SK-N-DZ (cell line): ENCODE measurements around the gene HS6ST3.
"Not testable (repeated sequence)": the region's sequence is repeated elsewhere in the genome, so short reads cannot be mapped to it uniquely, and the experiment has no call there.

ENCODE experiments used
- DNase-seq: peaks from one replicate; pipeline ENCODE4 v3.0.0-alpha.2; 2015; ENCODE audit warnings: low spot score

Gene HS6ST3

DNA sequence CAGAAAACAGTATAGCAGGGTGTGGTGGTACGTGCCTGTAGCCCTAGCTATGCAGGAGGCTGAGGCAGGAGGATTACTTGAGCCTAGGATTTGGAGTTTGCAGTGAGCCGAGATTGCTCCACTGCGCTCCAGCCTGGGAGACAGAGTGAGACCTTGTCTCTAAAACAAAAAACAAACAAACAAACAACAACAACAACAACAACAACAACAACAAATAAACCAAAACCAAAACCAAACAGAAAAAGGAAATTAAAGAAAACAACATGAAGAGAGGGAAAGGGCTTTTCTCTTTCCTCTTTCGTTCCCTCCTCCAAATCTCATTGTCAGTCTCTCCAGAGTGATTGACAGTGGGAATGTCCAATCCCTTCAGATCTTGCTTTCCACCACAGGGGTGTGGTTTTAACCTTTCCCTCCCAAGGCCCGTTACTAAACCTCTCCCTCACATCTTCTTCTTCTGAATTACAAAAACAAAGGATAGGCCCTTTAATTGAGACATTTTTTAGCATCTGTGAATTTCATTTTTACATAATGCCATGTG, 341.2 kb downstream of the HS6ST3 start:
- no peak for DNase-seq

DNA sequence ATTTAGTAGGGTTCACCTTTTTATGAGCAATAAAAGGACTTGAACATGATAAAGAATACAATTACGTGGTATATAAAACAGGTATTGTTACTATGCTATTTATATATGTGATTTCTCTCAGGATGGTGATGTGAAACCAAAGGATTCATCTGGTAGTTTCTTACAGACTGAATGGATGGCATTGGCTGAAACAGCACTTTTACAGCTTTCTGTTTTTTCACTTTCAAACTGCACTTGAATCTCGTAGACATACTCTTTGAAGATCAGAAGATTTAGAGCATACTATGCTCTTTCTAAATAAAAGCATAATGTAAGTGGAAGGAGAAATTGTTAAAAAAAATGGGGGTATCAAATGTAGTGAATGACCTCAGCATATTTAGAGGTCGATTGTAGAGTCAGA, 354.8 kb downstream of the HS6ST3 start:
- no peak for DNase-seq

DNA sequence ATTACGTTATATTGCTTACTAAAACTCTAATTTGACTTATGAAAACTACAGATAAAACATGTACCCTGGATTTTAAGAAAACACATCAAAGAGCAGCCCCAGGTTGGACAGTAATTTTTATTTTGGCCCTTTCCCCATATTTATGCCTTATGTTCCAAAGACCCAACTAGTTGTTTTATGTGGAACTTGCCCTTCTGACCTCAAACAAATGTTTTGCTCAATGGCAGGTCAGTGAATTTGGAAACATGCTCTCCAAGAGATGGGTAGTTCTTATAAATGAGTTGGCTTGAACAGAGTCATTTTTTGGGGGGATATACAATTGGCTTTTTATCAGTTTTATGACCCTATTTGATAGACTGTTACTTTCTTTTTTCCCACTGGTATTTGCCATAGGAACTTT, 360.0 kb downstream of the HS6ST3 start:
- DNase-seq, result no peak

DNA sequence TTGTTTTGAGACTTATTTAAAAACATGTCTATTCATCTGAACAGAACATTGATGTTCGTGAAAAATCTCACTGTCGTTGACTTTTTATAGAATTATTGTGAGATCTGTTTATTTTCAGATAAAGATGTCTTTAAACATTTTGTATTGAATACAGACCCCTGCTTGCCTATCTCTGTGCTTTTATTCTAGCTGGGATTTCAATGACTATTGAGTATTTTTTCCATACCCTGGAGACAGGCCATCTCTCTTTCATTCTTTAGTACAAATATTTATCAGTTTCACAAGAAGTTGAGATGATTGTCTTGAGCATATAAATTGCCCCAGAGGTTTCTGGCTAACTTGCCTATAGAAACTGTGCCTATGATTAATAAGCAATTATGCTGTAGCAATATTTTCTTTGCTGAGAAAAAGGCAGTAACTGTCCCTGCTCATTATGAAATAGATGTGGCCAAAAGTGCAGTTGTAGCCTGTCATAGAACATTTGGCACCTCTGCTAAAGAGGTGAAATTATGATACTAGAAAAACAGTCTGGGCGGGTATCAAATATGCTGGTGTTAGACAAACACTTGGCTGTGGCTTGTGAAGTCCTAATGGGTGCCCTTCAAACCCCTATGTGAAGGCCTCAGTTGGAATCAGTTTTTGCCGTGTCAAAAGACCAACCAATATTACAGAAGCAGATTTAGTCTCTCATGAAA, 360.6 kb downstream of the HS6ST3 start:
- DNase-seq, result no peak

DNA sequence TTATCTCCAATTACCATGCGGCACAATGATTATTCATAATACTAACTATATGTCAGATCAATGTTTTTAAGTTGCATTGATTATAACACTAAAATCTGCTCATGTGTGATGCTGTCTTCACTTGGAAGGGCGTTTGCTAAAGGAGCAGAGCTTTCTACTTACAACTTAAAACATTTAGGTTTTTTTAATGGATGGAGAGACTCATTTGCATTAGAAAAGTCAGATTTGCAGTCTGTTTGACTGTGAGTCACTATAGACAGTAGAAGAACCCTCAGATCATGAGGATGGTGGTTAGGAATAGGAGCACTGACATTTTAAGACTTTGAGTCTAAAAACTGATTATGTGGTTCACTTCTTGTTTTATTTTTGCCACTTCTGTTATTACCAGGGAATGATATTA, 364.6 kb downstream of the HS6ST3 start:
- no peak for DNase-seq

DNA sequence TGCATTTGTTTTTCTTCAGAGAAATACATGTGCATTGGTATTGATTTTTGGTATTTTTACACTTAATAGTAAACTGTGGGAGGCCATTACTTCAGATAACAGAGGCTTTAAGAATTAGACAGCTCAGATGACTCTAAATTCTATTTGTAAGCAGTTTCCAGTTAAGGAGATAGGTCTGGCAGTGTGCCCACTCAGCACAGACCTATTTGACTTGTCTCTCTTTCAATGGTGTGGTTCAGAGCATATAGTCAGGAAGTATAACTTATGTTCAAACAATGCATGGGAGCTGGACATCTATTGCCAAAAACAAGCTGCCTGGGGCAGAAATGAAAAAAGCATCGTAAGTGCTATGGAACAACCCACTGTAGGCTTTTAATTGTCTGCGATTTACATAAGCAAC, 370.7 kb downstream of the HS6ST3 start:
- no peak for DNase-seq

DNA sequence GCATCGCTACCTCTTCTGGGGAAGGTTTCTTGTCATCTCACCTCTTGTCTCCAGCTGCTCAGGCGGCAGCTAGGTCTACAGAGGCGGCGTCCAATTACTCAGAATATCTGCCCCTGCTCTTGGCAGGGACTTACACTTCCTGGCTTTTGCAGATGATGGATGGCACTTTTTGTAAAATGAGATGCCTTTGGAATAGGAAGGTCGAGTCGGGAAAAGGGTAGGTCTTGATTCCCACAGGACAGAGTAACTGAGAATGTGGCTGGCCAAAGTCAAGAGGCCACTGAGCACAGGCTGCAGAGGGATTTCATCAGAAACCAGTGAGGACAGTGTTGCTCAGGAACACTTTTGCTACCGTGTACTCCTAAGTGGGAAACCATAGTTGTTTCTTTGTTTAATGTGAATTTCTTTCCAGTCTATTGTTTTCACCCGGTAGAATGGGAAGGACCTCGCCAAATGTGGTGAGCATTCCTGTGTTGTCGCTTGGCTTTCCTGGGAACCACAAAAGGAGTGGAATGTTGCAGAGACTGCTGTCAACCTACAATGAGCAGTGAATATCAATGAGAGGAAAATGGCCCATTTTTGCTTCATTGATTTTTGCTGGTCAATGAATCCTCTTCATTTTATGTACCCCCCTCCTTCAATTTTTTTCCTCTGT, 383.7 kb downstream of the HS6ST3 start:
- DNase-seq, result no peak

DNA sequence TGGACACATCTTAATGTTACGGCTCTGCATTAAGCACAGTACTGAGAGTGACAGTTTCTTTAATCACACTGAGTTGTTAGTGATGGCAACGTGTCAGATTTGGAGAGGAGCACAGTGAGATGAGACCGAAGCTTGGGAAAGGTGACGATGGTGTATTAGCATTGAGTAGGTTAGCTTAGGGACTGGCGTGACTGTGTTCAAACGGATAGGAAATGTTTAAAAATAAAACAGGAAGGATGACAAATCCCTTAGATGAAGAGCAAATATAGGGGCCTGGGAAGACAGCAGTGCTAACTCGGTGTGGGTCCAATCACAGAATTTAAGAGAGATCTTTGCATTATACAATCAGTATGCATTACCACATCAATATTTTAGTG, 384.3 kb downstream of the HS6ST3 start:
- no peak for DNase-seq

DNA sequence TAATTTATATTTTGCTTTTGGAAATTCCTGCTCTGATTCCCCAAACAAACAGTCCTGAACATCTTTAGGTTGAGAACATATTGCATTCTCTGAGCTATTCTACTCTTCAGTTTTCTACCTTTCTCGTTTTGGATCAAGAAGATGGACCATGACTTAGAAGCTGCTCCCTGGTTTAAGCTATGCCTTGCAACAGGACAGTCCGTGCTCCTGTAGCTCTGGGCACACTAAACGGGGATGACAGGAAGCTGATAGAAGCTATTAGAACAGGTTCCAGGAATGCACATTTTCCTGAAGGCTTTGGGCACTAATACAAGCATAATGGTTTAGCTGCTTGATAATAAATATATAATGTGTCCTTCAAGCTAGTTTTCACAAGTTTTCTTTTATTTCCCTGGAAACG, 385.2 kb downstream of the HS6ST3 start:
- no peak for DNase-seq

DNA sequence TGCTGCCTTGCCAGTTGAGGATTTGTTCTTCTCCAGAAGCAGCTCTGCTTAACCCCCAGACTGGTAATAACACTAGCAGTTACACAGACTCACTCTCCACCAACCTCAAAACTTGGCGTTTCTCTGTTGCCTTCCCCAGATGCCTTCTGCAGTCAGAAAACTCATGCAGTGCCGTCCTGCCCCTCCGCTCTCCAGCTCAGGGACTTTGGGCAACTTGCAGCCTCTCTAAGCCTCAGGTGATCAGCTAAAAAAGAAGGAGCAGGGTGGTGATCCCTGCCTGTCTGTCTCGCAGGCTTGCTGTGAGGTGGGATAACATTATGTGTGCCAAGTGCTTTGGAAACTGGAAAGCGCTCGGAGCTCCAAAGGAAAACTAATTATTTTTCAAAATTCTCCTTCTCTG, 391.6 kb downstream of the HS6ST3 start:
- DNase-seq, result no peak

DNA sequence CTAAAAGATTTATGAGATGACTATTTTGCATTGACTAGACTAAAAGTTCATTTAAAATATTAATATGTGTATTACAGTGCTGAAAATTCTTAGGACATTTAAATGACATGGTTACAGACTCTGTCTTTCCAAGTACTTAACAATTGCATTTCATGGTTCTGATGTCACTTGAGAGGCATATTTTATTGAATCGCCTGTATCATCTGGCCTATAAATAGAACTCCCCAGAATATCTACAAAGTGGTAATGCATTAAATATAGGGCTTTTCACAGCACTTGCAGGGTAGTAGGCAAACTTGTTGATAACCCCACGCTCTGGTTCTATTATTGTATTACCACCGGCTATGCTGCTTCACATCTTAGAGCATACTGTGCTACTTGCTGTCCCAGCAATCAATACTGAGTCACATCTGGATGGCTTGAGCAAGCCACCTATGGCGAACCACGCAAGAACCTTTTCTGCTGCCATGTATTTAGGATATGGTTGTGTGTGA, 400.6 kb downstream of the HS6ST3 start:
- no peak for DNase-seq

DNA sequence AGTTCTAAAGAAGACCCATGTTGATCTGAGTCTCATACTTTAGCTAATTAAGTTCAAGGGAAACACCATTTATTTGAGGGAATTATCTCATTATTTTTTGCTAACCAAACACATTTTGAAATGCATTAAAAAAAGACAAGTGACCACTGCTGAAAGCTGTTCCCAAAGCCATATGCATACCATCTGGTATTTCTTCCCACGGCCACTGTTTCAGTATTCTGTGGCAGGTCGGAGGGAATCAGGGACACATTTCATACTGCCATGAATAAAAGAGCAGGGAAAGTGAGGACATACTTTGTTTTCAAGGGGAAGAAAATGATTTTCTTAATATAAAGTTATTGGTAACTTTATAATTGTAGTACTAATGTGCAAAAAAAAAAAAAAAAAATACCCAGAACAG, 401.2 kb downstream of the HS6ST3 start:
- DNase-seq, result no peak

DNA sequence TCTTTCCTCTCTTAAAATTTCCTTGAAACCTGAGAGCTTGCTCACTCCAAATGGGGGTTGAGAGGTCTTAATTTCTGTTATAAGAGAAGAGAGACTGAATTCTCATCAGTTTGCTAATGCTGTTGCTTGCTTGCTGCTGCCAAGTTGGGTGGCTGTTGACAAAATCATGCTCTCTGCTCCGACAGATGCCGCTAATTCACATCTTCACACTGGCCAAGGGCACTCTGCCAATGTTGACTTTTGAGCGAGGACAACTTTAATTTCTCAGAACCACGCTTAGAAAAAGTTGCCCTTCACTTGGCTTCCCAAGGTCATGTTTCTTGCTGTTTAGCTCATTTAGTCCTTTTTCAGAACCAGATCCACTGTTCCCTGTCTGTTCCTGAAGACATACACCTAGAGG, 402.9 kb downstream of the HS6ST3 start:
- no peak for DNase-seq

DNA sequence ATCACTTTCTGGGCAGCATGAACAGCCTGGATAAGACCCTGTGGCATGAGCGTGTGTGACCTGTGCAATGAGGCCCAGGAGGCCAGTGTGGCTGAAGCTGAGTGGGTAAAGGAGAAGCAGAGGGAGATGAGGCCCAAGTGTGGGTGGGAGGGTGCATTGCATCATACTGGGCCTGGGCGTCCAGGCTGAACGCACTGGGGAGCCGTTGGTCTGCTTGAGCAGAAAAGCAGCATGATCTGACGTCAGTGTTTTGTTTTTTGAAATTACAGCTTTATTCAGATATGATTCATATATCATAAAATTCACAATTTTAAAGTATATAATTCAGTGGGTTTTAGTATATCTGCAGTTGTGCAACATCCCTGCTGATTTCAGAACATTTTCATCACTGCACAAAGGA, 409.7 kb downstream of the HS6ST3 start:
- no peak for DNase-seq

DNA sequence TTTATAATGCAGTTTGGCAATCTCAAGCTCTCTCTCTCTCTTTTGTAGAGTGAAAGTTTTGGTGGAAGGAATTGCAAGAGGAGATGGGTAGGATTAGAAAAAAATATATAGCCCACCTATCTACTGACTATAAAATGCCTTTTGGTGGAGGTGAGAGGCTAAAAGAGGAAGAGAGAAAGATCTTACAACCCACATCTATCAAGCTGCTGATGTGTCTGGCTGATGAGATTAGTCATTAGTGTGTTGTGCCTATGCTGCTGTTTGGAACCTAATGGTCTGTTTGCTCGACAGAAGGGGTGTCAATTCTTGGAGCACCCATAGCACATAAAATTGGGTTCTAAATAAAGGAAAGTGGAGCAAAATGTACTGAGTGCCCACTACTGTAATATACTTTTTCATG, 411.0 kb downstream of the HS6ST3 start:
- DNase-seq, result no peak

DNA sequence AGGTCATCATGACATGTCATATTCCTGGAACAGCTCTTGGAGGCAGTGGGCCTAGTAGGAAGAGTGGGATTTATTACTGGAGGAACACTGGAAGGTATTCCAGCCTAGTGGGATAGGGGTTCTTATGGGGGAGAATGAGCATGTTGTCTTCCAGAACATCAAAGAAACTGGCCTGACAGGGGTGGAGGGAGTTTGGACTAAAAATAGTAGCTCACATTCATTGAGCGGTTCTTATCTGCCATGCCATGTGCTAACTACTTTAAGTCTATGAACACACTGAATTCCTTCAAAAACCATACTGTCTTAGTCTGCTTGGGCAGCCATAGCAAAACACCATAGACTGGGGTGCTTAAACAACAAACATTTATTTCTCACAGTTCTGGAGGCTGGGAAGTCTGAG, 413.6 kb downstream of the HS6ST3 start:
- no peak for DNase-seq

DNA sequence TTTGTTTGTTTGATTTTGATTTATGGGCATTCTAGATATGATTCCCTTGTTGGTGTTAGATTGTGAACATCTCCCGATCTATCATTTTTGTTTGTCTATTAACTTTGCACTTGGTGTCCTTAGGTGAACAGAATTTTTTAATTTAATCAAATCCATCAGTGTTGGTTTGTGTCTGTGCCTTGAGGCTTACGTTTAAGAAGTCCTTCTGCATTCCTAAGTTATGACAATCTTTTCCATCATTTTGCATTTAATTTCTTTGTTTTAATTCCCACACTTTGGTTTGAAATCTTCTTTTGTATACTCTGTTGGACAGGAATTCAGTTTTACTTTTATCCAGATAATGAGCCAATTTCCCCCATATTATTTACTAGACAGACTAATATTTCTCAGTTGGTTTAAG, 421.7 kb downstream of the HS6ST3 start:
- no peak for DNase-seq

DNA sequence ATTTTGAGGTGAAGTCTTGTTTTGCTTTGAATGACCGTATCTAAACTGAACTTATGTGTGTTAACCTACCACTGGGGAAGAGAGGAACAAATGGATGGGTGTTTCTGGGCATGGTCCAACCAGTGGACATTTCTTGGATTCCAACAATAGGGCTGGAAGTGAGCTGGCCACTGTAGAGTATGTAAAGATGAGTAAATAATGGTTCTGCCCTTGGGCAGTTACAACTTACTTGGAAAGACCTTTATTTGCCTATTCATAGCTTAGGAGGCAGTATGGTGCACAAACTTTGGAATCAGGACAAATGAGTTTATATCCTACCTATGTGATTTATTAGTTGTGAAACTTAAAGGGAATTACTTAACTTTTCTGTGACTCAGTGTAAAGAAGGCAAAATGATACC, 429.5 kb downstream of the HS6ST3 start:
- DNase-seq, result no peak

DNA sequence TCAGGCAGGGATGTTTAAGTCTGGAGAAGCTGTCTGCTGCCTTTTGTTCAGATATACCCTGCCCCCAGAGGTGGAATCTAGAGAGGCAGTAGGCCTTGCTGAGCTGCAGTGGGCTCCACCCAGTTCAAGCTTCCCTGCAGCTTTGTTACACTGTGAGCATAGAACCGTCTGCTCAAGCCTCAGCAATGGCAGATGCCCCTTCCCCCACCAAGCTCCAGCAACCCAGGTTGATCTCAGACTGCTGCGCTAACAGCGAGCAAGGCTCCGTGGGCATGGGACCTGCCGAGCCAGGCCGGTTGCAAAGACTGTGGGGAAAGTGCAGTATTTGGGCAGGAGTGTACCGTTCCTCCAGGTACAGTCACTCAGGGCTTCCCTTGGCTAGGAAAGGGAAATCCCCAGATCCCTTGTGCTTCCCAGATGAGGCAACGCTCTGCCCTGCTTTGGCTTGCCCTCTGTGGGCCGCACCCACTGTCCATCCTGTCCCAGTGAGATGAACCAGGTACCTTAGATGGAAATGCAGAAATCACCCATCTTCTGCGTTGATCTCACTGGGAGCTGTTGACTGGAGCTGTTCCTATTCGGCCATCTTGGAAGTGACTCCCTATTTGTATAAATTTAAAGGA, 434.6 kb downstream of the HS6ST3 start:
- DNase-seq, result not testable (repeated sequence)

DNA sequence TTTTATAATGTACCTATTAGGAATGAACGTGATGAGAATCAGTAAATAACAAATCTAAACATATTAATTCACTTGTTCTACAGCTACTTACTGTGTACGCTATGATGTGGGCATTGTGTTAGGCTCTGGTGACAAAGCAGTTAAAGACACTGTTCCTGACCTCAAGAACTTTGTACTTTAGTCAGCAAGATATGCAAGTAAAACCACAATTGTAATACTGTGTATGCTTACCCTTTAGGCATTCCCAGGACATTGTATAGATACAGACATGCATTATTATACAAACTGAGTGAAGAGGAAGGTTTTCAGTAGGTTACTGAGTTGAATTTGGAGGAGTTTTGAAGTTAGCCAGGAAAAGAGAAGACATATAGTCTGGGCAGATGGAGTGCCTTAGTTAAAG, 435.8 kb downstream of the HS6ST3 start:
- DNase-seq, result no peak

DNA sequence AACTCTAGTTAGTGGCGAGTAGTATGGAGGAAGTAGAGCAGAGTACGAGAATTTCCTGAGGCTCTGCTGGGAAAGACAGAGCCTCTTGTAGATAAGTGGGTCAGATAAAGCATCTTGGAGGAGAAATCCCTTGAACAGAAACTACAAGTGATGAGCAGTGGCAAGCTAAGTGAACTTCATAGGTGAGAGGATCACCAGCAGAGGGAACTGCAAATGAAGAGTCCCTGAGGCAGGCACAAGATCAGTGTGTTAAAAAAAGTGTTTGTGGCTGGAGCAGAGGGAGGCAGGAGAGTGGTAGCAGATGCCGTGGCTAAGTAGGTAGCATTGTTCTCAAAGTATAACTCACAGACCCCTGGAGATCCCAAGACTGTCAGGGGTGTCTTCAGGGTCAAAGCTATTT, 437.6 kb downstream of the HS6ST3 start:
- DNase-seq, result peak; percentile 50

DNA sequence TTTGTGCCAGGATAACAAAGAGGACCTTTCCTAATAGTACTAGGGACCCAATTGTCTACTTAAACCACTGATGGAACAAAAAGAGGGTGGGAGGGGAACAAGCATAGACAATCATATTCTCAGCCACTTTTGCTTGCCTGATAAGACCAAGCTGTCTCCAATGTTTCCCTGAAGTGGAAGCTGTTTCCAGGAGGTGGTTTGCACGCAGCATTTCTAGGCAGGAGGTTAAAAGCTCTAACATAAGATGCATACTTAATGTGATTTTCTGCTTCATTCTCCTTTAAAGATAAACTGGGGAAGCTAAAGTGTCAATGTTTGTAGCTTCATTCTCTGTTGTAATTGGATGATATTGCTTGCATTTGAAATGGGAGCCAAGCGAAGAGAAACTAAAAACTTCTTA, 442.9 kb downstream of the HS6ST3 start:
- peak; percentile 78 for DNase-seq

DNA sequence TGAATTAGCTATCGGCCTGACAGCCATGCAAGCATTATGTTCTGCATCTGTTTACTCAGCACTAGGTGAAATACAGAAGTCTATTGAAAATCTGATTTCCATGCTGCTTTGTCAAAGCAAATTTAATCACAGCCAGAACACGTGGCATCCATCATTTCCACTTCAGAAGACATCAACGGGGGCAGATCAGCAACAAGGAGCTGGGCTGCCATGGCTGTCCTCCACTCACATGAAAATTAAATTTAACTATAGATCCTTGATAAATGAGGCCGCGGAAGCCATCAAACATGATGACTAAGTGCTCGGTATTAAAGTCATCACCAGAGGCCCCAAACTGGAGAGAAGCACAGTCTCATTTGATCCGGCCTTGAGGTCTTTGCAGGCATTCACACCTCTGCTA, 443.5 kb downstream of the HS6ST3 start:
- DNase-seq, result peak; percentile 99
